SK-N-SH (cell line): ENCODE data around the gene ADGRD2. TPM values are rescaled to one million over a fixed set of nuclear protein-coding genes. Genes with fewer than 3 reads are reported as not detected.

ENCODE experiments used
- CTCF ChIA-PET: fragments of 300-600, 350-600 bp; formaldehyde crosslinking; extraction: SDS; loops from one replicate; lab custom pipeline; 2021; lab: Yijun Ruan, JAX
- POLR2A ChIA-PET: fragments of 350-600 bp; sonication (Branson Sonifier 250); formaldehyde crosslinking; extraction: SDS; loops from one replicate; lab custom pipeline; 2020; ENCODE audit warnings: antibody characterized with exemption, inconsistent platforms; lab: Yijun Ruan, JAX
- DNase-seq: peaks from one replicate; pipeline ENCODE4 v3.0.0; 2012
- H2AFZ ChIP-seq: fragments of 200-600 bp; sonication (generic); 2 replicates; pipeline ENCODE4 v1.8.1; 2016; ENCODE audit warnings: antibody characterized with exemption, mild to moderate bottlenecking, low read depth
- H3F3A ChIP-seq: fragments of 200-600 bp; sonication (generic); replicated peaks from 2 replicates; pipeline ENCODE3; 2016; ENCODE audit warnings: antibody characterized with exemption, mild to moderate bottlenecking; ENCODE audit not compliant: insufficient read depth
- H3K27ac ChIP-seq, 2 experiments: fragments of 200-500 bp in 1 of 2; fragments of 200-600 bp in 1 of 2; sonication (Bioruptor generic) in 1 of 2; sonication (generic), shearing (Covaris generic) in 1 of 2; 2 replicates each; pipeline versions ENCODE4 v1.5.1 to v1.6.1; 2014 to 2016; ENCODE audit warnings: low read depth in 2 of 2, inconsistent platforms in 1 of 2, low read length in 1 of 2, mild to moderate bottlenecking in 1 of 2, mixed read lengths in 1 of 2
- H3K27me3 ChIP-seq: fragments of 200-600 bp; sonication (generic), shearing (Covaris generic); 2 replicates; pipeline ENCODE4 v1.6.1; 2016; ENCODE audit warnings: mixed run types; ENCODE audit not compliant: insufficient read depth
- H3K36me3 ChIP-seq, 2 experiments: fragments of 200-500 bp in 1 of 2; fragments of 200-600 bp in 1 of 2; sonication (Bioruptor generic) in 1 of 2; sonication (generic) in 1 of 2; replicated peaks in 1 of 2; 2 replicates each; pipeline versions ENCODE3 to v1.5.1; 2014 to 2016; ENCODE audit warnings: low read length in 1 of 2, mild to moderate bottlenecking in 1 of 2; ENCODE audit not compliant: insufficient read depth in 2 of 2, control insufficient read depth in 1 of 2
- H3K4me1 ChIP-seq, 2 experiments: fragments of 200-500 bp in 1 of 2; fragments of 200-600 bp in 1 of 2; sonication (Bioruptor generic) in 1 of 2; sonication (generic), shearing (Covaris generic) in 1 of 2; 2 replicates each; pipeline versions ENCODE4 v1.5.1 to v1.6.1; 2014 to 2016; ENCODE audit warnings: low read depth in 1 of 2, low read length in 1 of 2, mixed run types in 1 of 2; ENCODE audit not compliant: insufficient read depth in 2 of 2, control insufficient read depth in 1 of 2
- H3K4me2 ChIP-seq: fragments of 200-600 bp; sonication (generic), shearing (Covaris generic); 2 replicates; pipeline ENCODE4 v1.6.1; 2017; ENCODE audit warnings: mixed run types
- H3K4me3 ChIP-seq, 2 experiments: fragments of 200-500 bp in 1 of 2; fragments of 200-600 bp in 1 of 2; sonication (Bioruptor generic) in 1 of 2; sonication (generic), shearing (Covaris generic) in 1 of 2; 2 replicates each; pipeline versions ENCODE4 v1.5.1 to v1.8.1; 2014 to 2016; ENCODE audit warnings: low read depth in 2 of 2, inconsistent platforms in 1 of 2, low read length in 1 of 2, mild to moderate bottlenecking in 1 of 2, mixed read lengths in 1 of 2, moderate library complexity in 1 of 2
- H3K79me2 ChIP-seq: fragments of 200-600 bp; sonication (generic); 2 replicates; pipeline ENCODE4 v1.8.1; 2017; ENCODE audit warnings: mild to moderate bottlenecking; ENCODE audit not compliant: insufficient read depth
- H3K9ac ChIP-seq: fragments of 200-600 bp; sonication (generic); 2 replicates; pipeline ENCODE4 v1.6.1; 2017; ENCODE audit warnings: mixed run types
- H3K9me2 ChIP-seq: fragments of 200-600 bp; sonication (generic); 2 replicates; pipeline ENCODE4 v1.6.1; 2017; ENCODE audit warnings: mixed run types
- H3K9me3 ChIP-seq: fragments of 200-600 bp; sonication (generic); 2 replicates; pipeline ENCODE4 v1.6.1; 2017; ENCODE audit warnings: mixed run types, mild to moderate bottlenecking, moderate library complexity
- H4K20me1 ChIP-seq: fragments of 200-600 bp; sonication (generic); 2 replicates; pipeline ENCODE4 v1.6.1; 2017; ENCODE audit warnings: mild to moderate bottlenecking, mixed run types; ENCODE audit not compliant: insufficient read depth
- CHD2 ChIP-seq: fragments of 150-350 bp; IDR thresholded peaks from 2 replicates; pipeline ENCODE4 v1.6.1; 2018; ENCODE audit warnings: low read length; ENCODE audit not compliant: partially characterized antibody
- EZH2phosphoT487 ChIP-seq: fragments of 200-600 bp; sonication (generic); IDR thresholded peaks from 2 replicates; pipeline ENCODE4 v1.6.1; 2017; ENCODE audit warnings: low read depth, mixed run types, mild to moderate bottlenecking, antibody characterized with exemption, moderate library complexity, borderline replicate concordance
- FOXJ3 ChIP-seq: sonication (generic); formaldehyde crosslinking; IDR thresholded peaks from 2 replicates; pipeline ENCODE4 v1.5.1; 2020; ENCODE audit warnings: mild to moderate bottlenecking, missing genetic modification reagents
- GATA2 ChIP-seq: sonication (generic); formaldehyde crosslinking; IDR thresholded peaks from 2 replicates; pipeline ENCODE4 v1.5.0; 2020; ENCODE audit warnings: mild to moderate bottlenecking, missing genetic modification reagents
- MEF2A ChIP-seq: IDR thresholded peaks from 2 replicates; pipeline ENCODE4 v1.4.0; 2012; ENCODE audit warnings: low read depth, borderline replicate concordance
- RAD21 ChIP-seq: IDR thresholded peaks from 2 replicates; pipeline ENCODE4 v1.6.1; 2012; ENCODE audit warnings: mild to moderate bottlenecking, low read length
- RCOR1 ChIP-seq: fragments of 150-350 bp; IDR thresholded peaks from 2 replicates; pipeline ENCODE4 v1.6.1; 2017; ENCODE audit warnings: antibody characterized with exemption, low read length
- RFX5 ChIP-seq: IDR thresholded peaks from 2 replicates; pipeline ENCODE4 v1.6.1; 2012; ENCODE audit warnings: mild to moderate bottlenecking, improper control_type of control experiment, low read length
- SMC3 ChIP-seq: IDR thresholded peaks from 2 replicates; pipeline ENCODE4 v1.6.1; 2012; ENCODE audit warnings: low read depth, low read length, improper control_type of control experiment
- TCF12 ChIP-seq: IDR thresholded peaks from 2 replicates; pipeline ENCODE4 v1.4.0; 2012
- YY1 ChIP-seq: IDR thresholded peaks from 2 replicates; pipeline ENCODE4 v1.4.0; 2012; ENCODE audit warnings: low read depth, mild to moderate bottlenecking
- WGBS: methylation state at CpG from one replicate; pipeline ENCODE4 v1.1.6; 2017; ENCODE audit warnings: low lambda C conversion rate; 5-methylcytosine and 5-hydroxymethylcytosine counted together
- polyA plus RNA-seq, 3 experiments: library from polyadenylated mRNA; depleted of rRNA; stranded (reverse); fragments of >200 nt; gene quantifications; 2 replicates each; pipeline ENCODE4 v1.2.3, GENCODE V29; 2012
- TF ChIP-seq, protein P1 (sequence below): IDR thresholded peaks from 2 replicates; pipeline ENCODE4 v1.6.1; 2012; ENCODE audit warnings: mild to moderate bottlenecking, low read depth, low read length, moderate library complexity
- TF ChIP-seq, protein P2 (sequence below): IDR thresholded peaks from 2 replicates; pipeline ENCODE4 v1.4.0; 2012; ENCODE audit warnings: low read depth, borderline replicate concordance
- TF ChIP-seq, protein P3 (sequence below): IDR thresholded peaks from 2 replicates; pipeline ENCODE4; 2012
- TF ChIP-seq, protein P4 (sequence below): IDR thresholded peaks from 2 replicates; pipeline ENCODE4 v1.4.0; 2012; ENCODE audit warnings: low read depth, borderline replicate concordance

ADGRD2 gene, protein sequence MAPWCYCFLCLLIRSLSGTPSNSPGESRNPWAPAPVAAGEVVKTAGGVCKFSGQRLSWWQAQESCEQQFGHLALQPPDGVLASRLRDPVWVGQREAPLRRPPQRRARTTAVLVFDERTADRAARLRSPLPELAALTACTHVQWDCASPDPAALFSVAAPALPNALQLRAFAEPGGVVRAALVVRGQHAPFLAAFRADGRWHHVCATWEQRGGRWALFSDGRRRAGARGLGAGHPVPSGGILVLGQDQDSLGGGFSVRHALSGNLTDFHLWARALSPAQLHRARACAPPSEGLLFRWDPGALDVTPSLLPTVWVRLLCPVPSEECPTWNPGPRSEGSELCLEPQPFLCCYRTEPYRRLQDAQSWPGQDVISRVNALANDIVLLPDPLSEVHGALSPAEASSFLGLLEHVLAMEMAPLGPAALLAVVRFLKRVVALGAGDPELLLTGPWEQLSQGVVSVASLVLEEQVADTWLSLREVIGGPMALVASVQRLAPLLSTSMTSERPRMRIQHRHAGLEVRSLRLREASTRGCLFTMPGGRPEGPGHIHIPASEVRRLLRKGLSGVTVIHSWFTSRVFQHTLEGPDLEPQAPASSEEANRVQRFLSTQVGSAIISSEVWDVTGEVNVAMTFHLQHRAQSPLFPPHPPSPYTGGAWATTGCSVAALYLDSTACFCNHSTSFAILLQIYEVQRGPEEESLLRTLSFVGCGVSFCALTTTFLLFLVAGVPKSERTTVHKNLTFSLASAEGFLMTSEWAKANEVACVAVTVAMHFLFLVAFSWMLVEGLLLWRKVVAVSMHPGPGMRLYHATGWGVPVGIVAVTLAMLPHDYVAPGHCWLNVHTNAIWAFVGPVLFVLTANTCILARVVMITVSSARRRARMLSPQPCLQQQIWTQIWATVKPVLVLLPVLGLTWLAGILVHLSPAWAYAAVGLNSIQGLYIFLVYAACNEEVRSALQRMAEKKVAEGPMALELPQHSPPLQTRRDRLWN
- 0.05 and 0.10 TPM in 2 replicates for polyA plus RNA-seq (2012; rRNA removed)
- not detected in 2 replicates for polyA plus RNA-seq (2012; cell fraction: cytosol; rRNA removed)
- 0.11 and 0.31 TPM in 2 replicates for polyA plus RNA-seq (2012; cell fraction: nucleus; rRNA removed)

DNA sequence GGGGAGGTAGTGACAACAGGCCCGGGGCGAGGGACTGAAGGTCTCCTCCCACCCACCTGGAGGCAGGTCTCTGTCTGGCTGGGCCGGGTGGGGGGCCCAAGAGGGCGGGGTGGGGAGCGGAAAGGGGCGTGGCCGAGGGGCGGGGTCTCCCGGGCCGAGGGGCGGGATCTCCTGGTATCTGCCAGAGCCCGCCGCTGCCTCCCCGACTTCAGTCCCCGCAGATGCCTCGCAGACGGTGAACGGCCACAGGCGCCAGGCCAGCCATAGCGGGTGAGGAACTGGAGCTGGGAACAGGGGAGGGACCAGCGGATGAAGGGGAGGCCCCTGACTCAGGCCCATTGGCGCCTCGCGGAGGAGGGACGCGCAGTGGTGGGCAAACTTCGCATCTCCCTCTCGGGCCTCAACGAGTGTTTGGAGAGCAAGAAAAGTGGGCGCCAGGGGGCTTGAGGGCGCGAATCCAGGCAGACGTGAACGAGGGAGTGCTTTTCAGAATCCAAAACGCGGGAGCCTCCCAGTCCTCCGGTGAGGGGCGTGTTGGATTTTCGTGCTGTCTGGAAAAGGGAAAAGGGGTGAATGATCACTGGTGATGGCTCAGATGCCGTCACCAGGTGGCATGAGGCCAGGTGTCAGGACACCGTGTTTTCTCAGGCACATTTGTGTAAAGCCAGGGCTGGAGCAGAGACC lies at the start of gene ADGRD2:
Gene ADGRD2, plus strand, starts transcription at position 211 of the 684 bp plus-strand sequence. CDS start 1,216 bp downstream, outside the sequence.
- no peaks in the 10 kb centered on the region for H3K27me3 ChIP-seq
- TF ChIP-seq GATA2 (CRISPR knock-in tag) (no peak), RFX5 (no peak), EZH2phosphoT487 (no peak)
- TF ChIP-seq, protein P1, sequence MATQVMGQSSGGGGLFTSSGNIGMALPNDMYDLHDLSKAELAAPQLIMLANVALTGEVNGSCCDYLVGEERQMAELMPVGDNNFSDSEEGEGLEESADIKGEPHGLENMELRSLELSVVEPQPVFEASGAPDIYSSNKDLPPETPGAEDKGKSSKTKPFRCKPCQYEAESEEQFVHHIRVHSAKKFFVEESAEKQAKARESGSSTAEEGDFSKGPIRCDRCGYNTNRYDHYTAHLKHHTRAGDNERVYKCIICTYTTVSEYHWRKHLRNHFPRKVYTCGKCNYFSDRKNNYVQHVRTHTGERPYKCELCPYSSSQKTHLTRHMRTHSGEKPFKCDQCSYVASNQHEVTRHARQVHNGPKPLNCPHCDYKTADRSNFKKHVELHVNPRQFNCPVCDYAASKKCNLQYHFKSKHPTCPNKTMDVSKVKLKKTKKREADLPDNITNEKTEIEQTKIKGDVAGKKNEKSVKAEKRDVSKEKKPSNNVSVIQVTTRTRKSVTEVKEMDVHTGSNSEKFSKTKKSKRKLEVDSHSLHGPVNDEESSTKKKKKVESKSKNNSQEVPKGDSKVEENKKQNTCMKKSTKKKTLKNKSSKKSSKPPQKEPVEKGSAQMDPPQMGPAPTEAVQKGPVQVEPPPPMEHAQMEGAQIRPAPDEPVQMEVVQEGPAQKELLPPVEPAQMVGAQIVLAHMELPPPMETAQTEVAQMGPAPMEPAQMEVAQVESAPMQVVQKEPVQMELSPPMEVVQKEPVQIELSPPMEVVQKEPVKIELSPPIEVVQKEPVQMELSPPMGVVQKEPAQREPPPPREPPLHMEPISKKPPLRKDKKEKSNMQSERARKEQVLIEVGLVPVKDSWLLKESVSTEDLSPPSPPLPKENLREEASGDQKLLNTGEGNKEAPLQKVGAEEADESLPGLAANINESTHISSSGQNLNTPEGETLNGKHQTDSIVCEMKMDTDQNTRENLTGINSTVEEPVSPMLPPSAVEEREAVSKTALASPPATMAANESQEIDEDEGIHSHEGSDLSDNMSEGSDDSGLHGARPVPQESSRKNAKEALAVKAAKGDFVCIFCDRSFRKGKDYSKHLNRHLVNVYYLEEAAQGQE = no peak
- H3K9ac ChIP-seq = no peak within 1 kb of the TSS; the same call in 1 of the 2 replicates
- ChIA-PET CTCF (interaction anchor here (0.6 to 2.4 kb wide), 8 partner anchors 11 to 87 kb away, joined by 3 to 8 read pairs (median 3); no protein-coding TSS in a partner anchor), POLR2A (no interaction called here)
- H3K79me2 ChIP-seq = no peaks in the 10 kb centered on the region
- peak; percentile 95 for DNase-seq
- H3K4me2 ChIP-seq = peak within 1 kb of the TSS; percentile 81
- H2AFZ ChIP-seq = peak within 1 kb of the TSS; percentile 87
- no peaks in the 10 kb centered on the region for H4K20me1 ChIP-seq
- no peaks in the 10 kb centered on the region for H3K9me3 ChIP-seq
- WGBS = 30% methylated on average over 36 of the region's 41 CpGs
- H3K36me3 ChIP-seq = no peaks in the 10 kb centered on the region
- H3F3A ChIP-seq = no peaks in the 10 kb centered on the region
- peak within 1 kb of the TSS; percentile 41 to 56; a peak in 3 of 4 replicates for H3K4me3 ChIP-seq
- peaks cover 0 to 12% of the 10 kb centered on the region in 2 experiments; a peak in 1 of 4 replicates for H3K4me1 ChIP-seq
- no peak within 1 kb of the TSS for H3K27ac ChIP-seq
- H3K9me2 ChIP-seq = no peaks in the 10 kb centered on the region

DNA sequence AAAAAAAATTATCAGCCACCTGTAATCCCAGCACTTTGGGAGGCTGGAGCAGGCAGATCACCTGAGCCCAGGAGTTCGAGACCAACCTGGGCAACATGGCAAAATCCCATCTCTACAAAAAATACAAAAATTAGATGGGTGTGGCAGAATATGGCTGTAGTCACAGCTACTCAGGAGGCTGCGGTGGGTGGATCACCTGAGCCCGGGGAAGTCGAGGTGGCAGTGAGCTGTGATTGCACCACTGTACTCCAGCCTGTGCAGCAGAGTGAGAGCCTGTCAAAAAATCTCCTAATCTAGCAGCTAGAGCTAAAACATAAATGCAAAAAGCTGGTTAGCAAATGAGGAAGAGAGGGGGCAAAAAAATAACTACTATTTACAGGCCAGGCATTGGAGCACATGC lies 47.0 kb upstream of the ADGRD2 start:
- WGBS = 97% methylated on average over 4 of the region's 4 CpGs
- ChIA-PET POLR2A (no interaction called here), CTCF (interaction anchor here (3.7 kb wide), 1 partner anchor 11 kb away, joined by 20 read pairs; no protein-coding TSS in a partner anchor)
- TF ChIP-seq TCF12 (no peak), SMC3 (no peak), YY1 (no peak), CHD2 (no peak), RCOR1 (no peak), MEF2A (no peak), RAD21 (no peak), FOXJ3 (no peak)
- TF ChIP-seq, protein P2, sequence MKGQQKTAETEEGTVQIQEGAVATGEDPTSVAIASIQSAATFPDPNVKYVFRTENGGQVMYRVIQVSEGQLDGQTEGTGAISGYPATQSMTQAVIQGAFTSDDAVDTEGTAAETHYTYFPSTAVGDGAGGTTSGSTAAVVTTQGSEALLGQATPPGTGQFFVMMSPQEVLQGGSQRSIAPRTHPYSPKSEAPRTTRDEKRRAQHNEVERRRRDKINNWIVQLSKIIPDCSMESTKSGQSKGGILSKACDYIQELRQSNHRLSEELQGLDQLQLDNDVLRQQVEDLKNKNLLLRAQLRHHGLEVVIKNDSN = no peak
- TF ChIP-seq, protein P3, sequence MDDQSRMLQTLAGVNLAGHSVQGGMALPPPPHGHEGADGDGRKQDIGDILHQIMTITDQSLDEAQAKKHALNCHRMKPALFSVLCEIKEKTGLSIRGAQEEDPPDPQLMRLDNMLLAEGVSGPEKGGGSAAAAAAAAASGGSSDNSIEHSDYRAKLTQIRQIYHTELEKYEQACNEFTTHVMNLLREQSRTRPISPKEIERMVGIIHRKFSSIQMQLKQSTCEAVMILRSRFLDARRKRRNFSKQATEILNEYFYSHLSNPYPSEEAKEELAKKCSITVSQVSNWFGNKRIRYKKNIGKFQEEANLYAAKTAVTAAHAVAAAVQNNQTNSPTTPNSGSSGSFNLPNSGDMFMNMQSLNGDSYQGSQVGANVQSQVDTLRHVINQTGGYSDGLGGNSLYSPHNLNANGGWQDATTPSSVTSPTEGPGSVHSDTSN = no peak
- TF ChIP-seq, protein P4, sequence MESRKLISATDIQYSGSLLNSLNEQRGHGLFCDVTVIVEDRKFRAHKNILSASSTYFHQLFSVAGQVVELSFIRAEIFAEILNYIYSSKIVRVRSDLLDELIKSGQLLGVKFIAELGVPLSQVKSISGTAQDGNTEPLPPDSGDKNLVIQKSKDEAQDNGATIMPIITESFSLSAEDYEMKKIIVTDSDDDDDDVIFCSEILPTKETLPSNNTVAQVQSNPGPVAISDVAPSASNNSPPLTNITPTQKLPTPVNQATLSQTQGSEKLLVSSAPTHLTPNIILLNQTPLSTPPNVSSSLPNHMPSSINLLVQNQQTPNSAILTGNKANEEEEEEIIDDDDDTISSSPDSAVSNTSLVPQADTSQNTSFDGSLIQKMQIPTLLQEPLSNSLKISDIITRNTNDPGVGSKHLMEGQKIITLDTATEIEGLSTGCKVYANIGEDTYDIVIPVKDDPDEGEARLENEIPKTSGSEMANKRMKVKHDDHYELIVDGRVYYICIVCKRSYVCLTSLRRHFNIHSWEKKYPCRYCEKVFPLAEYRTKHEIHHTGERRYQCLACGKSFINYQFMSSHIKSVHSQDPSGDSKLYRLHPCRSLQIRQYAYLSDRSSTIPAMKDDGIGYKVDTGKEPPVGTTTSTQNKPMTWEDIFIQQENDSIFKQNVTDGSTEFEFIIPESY = no peak

More for the DNA sequence above, 47.0 kb upstream of the ADGRD2 start:
- Histone ChIP-seq H2AFZ (no peak overlapping the region), H3K27me3 (no peaks in the 10 kb centered on the region), H4K20me1 (peaks cover 65% of the 10 kb centered on the region), H3K9ac (no peak overlapping the region), H3K36me3 (peaks cover 61 to 75% of the 10 kb centered on the region in 2 experiments), H3K27ac (no peak overlapping the region), H3K4me1 (no peaks in the 10 kb centered on the region; a peak in 1 of 4 replicates), H3K4me3 (no peak overlapping the region), H3K4me2 (no peak overlapping the region), H3K79me2 (peaks cover 98% of the 10 kb centered on the region), H3K9me3 (no peaks in the 10 kb centered on the region), H3F3A (peaks cover 6% of the 10 kb centered on the region), H3K9me2 (no peaks in the 10 kb centered on the region)
- DNase-seq = no peak
